HG03066 (cell line): ENCODE measurements around the gene PRR32.
"Not testable (repeated sequence)": the region's sequence is repeated elsewhere in the genome, so short reads cannot be mapped to it uniquely, and the experiment has no call there.

Source experiments
- ATAC-seq: cut with Tn5 transposase; IDR thresholded peaks from one replicate; pipeline ENCODE4 v1.9.1; 2021; ENCODE audit warnings: low read depth; ENCODE audit not compliant: unreplicated experiment

The PRR32 gene

DNA sequence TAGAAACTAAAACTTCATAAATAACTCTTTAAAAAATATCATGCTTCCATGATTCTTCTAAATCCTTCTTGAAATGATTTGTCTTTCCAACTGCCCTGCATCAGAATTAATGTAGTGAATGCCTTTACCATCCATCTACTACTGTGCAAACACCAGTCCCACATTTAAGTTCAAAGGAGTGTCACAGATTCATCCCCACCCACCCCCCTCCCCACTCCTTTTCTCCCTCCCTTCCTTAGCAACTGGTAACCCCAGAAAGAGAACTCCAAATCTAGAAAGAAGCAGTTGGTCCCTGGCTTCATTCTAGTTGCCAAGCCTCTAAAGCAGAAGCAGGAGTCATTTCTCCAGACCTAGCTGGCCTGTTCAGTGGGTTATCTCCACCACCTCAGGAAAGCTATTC, at the start of gene PRR32:
Gene PRR32, plus strand, starts transcription at position 301 of the 400 bp plus-strand sequence. CDS start 115 bp downstream, outside the sequence.
- no peak for ATAC-seq

DNA sequence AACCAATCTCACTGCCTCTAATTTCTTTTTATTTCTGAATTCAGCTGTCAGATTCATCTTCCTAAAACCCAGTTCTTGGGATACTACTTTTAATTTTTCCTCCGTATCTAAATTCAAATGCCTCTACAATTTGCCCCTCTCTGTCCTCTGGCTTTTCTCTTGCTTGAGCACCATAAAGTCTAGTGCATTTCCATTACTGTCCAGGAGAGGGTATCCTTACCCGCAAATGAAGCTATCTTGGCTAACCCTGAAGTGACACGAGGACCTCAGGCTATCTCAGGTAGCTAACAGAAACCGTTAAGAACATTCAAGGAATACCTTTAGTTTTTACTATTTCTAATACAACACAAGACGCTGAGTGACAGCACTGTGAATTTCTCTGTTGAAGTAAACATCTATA, 49.4 kb upstream of the PRR32 start:
- ATAC-seq: peak; percentile 72

DNA sequence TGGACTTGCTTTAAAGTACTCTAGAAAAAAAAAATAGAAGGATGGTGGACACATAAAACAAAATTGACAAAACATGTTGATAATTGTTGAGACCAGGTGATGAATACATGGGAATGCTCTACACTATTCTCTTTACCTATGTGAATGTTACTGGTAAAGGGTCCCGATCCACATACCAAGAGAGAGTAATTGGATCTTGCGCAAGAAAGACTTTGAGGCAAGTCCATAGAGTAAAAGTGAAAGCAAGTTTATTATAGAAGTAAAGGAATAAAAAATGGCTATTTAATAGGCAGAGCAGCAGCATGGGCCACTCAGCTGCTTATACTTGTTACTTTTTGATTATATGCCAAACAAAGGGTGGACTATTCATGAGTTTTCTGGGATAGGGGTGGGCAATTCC, 34.0 kb upstream of the PRR32 start:
- no peak for ATAC-seq

- no peak for ATAC-seq
Observed at GRCh38 chrX:126799059-126799458, 20.5 kb upstream of the PRR32 start.

DNA sequence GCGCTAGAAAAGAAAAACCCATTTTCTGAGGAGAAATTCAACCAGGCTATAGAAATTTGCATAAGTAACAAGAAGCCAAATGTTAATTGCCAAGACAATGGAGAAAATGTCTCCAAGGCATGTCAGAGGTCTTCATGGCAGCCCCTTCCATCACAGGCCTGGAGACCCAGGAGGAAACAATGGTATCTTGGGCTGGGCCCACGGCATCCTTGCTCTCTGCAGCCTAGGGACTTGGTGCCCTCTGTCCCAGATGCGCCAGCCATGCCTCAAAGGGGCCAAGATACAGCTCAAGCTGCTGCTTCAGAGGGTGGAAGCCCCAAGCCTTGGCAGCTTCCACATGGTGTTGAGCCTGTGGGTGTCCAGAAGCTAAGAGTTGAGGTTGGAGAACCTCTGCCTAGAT, 12.7 kb upstream of the PRR32 start:
- not testable (repeated sequence) for ATAC-seq

- ATAC-seq: no peak
Observed at GRCh38 chrX:126815806-126816205, 3.7 kb upstream of the PRR32 start.

DNA sequence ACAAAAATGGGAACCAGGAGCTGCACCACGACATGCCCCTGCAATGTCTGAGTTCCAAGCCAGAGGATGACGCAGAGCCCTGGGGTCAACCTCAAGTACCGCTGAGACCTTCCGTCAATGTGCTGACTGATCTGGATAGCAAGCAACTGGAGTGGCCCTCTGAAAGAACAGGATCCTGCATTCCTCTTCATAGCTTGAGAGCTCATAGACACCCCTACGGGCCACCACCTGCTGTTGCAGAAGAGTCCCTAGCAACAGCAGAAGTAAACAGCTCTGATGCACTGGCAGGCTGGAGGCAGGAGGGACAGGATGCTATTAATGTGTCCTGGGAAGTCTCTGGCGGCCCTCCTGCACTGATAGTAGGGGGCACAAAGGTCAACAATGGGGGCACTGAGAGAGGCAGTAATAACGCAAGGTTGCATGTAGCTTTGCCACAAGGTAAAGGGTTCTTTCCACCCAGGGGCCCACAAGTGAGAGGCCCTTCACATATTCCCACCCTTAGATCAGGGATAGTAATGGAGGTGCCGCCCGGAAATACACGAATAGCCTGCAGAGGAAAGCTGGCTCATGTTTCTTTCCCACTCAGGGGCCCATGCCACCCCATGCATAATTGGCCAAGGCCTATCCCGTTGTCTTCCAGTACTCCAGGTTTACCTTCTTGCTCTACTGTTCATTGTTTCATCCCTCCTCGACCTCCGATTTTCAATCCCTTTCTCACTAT, 1.3 kb downstream of the PRR32 start:
- ATAC-seq: no peak

DNA sequence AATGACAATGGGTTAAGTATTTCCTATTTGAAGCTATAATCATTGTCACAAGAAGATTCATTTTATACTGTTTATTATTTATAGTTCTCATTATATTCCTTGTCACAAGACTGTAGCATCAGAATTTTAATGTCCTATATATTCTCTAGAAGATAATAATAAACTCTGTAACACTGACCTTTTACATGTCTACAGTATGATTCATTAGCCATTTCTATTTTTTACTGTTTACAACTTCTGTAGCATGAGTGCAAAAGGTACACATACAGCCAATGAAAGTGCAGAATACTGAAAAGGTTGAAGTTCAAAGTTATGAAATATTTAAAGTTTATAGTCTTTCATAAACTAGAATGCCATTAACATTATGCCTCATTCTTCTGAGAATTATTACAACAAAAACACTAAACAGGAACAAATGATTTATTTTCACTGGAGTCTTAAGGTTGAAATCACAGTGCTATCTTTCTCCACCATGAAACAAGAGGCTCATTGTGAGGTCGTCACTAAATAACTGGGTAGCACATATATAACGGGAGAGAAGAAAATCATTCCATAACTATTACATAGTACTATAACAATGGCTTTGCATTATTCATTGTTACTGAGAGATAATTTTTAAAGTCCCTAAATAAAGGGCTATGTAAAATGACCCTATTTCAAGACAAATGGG, 4.9 kb downstream of the PRR32 start:
- ATAC-seq: no peak

- no peak for ATAC-seq
Observed at GRCh38 chrX:126825566-126826193, 6.2 kb downstream of the PRR32 start.

DNA sequence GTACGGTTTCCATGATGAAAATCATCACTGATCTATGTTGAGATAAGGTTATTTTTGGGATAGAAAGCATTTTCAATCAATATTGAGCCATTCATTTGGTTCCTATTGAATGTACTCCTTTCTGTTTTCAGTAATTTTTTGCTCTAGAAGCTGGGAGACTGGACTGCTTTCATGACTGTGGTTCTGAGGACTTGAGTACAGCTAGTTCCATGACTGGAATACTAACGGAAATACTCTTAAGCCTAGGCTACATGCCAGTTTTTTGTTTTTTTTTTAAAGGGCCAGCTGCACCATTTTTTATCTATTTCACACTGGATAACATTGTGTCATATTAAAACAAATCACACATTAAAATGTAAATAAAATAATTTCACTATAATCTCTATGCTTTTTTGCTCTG, 16.7 kb downstream of the PRR32 start:
- ATAC-seq: no peak

- ATAC-seq: no peak
Observed at GRCh38 chrX:126847143-126847542, 27.6 kb downstream of the PRR32 start.

DNA sequence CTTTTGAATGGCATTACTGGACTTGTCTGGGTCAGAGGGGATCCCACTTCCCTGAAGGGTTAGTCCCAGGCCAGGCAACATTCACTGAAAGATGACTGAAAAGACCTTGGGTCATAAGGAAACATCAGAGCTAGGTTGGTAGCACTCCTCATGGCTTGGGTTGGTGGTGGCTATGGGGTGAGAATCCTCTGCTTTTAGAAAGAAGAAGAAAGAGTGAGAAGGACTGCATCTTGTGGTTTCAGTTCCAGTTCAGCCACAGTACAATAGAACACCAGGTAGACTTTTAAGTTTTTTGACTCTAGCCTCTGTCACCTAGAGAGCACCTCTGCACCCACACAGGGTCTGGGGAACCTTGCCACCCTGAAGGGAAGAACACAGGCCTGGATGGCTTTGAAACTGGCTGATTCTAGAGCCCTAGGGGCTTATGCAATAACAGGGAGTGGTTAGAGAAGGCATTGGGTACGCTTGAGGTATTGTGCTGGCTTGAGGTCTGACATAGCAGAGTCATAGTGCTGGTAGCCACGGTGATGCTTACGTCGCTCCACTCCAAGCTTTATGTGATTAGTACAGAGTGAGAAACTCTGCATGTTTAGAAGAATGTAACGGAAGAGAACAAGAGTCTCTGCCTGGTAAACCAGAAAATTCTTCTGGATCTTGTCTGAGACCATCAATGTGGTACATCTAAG, 36.5 kb downstream of the PRR32 start:
- no peak for ATAC-seq
